Uterus (tissue), 4 donors: Measurements from ENCODE around the gene LDHAL6B. TPM values are rescaled to one million over a fixed set of nuclear protein-coding genes. Genes with fewer than 3 reads are reported as not detected.

Experiments
- DNase-seq, 2 donors: peaks; one replicate each; pipeline ENCODE4 v3.0.0-alpha.2; 2019 to 2020
- H3K27ac ChIP-seq, 2 donors: fragments of 200-600 bp; sonication (generic); 1 replicate in 1 of 2; 2 replicates in 1 of 2; pipeline ENCODE4 v1.5.1; 2016 to 2018
- H3K27me3 ChIP-seq, 2 donors: fragments of 200-600 bp; sonication (generic); one replicate each; pipeline ENCODE4 v1.5.1; 2018 to 2019; ENCODE audit warnings: control low read depth in 1 of 2
- H3K36me3 ChIP-seq, 2 donors: fragments of 200-600 bp; sonication (generic); one replicate each; pipeline ENCODE4 v1.5.1; 2019; ENCODE audit warnings: control low read depth in 1 of 2
- H3K4me1 ChIP-seq, 2 donors: fragments of 200-600 bp; sonication (generic); one replicate each; pipeline ENCODE4 v1.5.1; 2018 to 2019; ENCODE audit warnings: control low read depth in 1 of 2
- H3K4me3 ChIP-seq, 2 donors: fragments of 200-600 bp; sonication (generic); 1 replicate in 1 of 2; 2 replicates in 1 of 2; pipeline ENCODE4 v1.5.1; 2018 to 2019; ENCODE audit warnings: mild to moderate bottlenecking in 1 of 2
- H3K9me3 ChIP-seq, 2 donors: fragments of 200-600 bp; sonication (generic); one replicate each; pipeline ENCODE4 v1.5.1; 2019; ENCODE audit warnings: control low read depth in 1 of 2
- CTCF ChIP-seq, 4 experiments: fragments of 200-600 bp in 2 of 4; fragments of 450-650 bp in 2 of 4; sonication (generic) in 2 of 4; IDR thresholded peaks; one replicate each; pipeline ENCODE4 v1.5.1; 2016 to 2019; ENCODE audit warnings: antibody characterized with exemption in 4 of 4, mild to moderate bottlenecking in 2 of 4, moderate library complexity in 1 of 4
- POLR2A ChIP-seq, 2 donors: fragments of 450-650 bp; IDR thresholded peaks; one replicate each; pipeline ENCODE4 v1.6.1; 2016; ENCODE audit warnings: antibody characterized with exemption in 2 of 2, mild to moderate bottlenecking in 1 of 2, moderate library complexity in 1 of 2
- intact Hi-C: fragments of 100-400 bp; cut with DNase I; formaldehyde crosslinking; loops from one replicate; pipeline ENCODE4 v1.15.1; 2023; ENCODE audit warnings: low total_unique reads
- total RNA-seq, 4 donors: library from RNA; depleted of rRNA in 3 of 4; stranded (reverse); fragments of >200 nt in 3 of 4; gene quantifications; one replicate each; pipeline versions ENCODE4 v1.1.0 to v1.2.4, GENCODE V29; 2014 to 2023
- donor health status: DM: yes; HTN: yes; CAD: no.

The LDHAL6B gene
- total RNA-seq, 4 donors from 2014 or later, result not detected

- Histone ChIP-seq H3K9me3 (no peaks in the 10 kb centered on the region), H3K27me3 (no peaks in the 10 kb centered on the region), H3K36me3 (no peaks in the 10 kb centered on the region), H3K4me1 (no peaks in the 10 kb centered on the region), H3K27ac (peak overlapping the region in 1 of 2 donors; percentile 22), H3K4me3 (no peak overlapping the region)
- DNase-seq, result no peak
- TF ChIP-seq CTCF (IDR thresholded peaks at IDR 0.05) (no peak), POLR2A (IDR thresholded peaks at IDR 0.05) (no peak)
- intact Hi-C loops, result no loop called here
Measured at GRCh38 chr15:59237119-59237855, 30.6 kb downstream of the LDHAL6B start.

GRCh38 chr15:59237924-59238331 lies 31.3 kb downstream of the LDHAL6B start:
- Histone ChIP-seq H3K27me3 (no peaks in the 10 kb centered on the region), H3K36me3 (no peaks in the 10 kb centered on the region), H3K27ac (no peak overlapping the region), H3K4me3 (no peak overlapping the region), H3K9me3 (no peaks in the 10 kb centered on the region), H3K4me1 (no peaks in the 10 kb centered on the region)
- TF ChIP-seq POLR2A (IDR thresholded peaks at IDR 0.05), result no peak
- TF ChIP-seq CTCF (IDR thresholded peaks at IDR 0.05), result no peak
- DNase-seq, result no peak
- intact Hi-C loops, result no loop called here

- H3K36me3 ChIP-seq, result no peaks in the 10 kb centered on the region
- intact Hi-C loops, result no loop called here
- no peak for DNase-seq
Measured at GRCh38 chr15:59240036-59240435, 33.4 kb downstream of the LDHAL6B start.

GRCh38 chr15:59242649-59243048 lies 36.0 kb downstream of the LDHAL6B start:
- TF ChIP-seq CTCF (IDR thresholded peaks at IDR 0.05) (no peak), POLR2A (IDR thresholded peaks at IDR 0.05) (no peak)
- intact Hi-C loops, result no loop called here
- Histone ChIP-seq H3K4me3 (no peak overlapping the region), H3K36me3 (no peaks in the 10 kb centered on the region), H3K9me3 (no peaks in the 10 kb centered on the region), H3K4me1 (no peaks in the 10 kb centered on the region), H3K27me3 (no peaks in the 10 kb centered on the region), H3K27ac (no peak overlapping the region)
- no peak for DNase-seq

More at GRCh38 chr15:59240036-59240435, 33.4 kb downstream of the LDHAL6B start:
- Histone ChIP-seq H3K27me3 (no peaks in the 10 kb centered on the region), H3K27ac (peak overlapping the region; percentile 19 to 28), H3K9me3 (no peaks in the 10 kb centered on the region), H3K4me3 (no peak overlapping the region), H3K4me1 (no peaks in the 10 kb centered on the region)
- no peak for TF ChIP-seq CTCF (IDR thresholded peaks at IDR 0.05)
- no peak for TF ChIP-seq POLR2A (IDR thresholded peaks at IDR 0.05)

GRCh38 chr15:59243622-59244021 lies 37.0 kb downstream of the LDHAL6B start:
- Histone ChIP-seq H3K9me3 (no peaks in the 10 kb centered on the region), H3K27ac (peak overlapping the region; percentile 32 to 67), H3K27me3 (no peaks in the 10 kb centered on the region), H3K4me3 (no peak overlapping the region), H3K36me3 (no peaks in the 10 kb centered on the region), H3K4me1 (no peaks in the 10 kb centered on the region)
- TF ChIP-seq POLR2A (IDR thresholded peaks at IDR 0.05) (no peak), CTCF (IDR thresholded peaks at IDR 0.05) (no peak)
- intact Hi-C loops, result no loop called here
- DNase-seq, result no peak
